Measurements from ENCODE around the gene S100A14.
"Not testable (repeated sequence)": the region's sequence is repeated elsewhere in the genome, so short reads cannot be mapped to it uniquely, and the experiment has no call there.

GRCh38 chr1:153583514-153583913 is 32.6 kb downstream of the S100A14 start:
- TF ChIP-seq RFX5 (IDR thresholded peaks at IDR 0.05; ENCODE audit: low read depth, low read length); POLR2A (IDR thresholded peaks at IDR 0.05; ENCODE audit: low read depth, low read length); CTCF (conservative IDR thresholded peaks at IDR 0.05; ENCODE audit: low read depth, low read length); USF2 (IDR thresholded peaks at IDR 0.05; ENCODE audit: low read depth, low read length); BHLHE40 (IDR thresholded peaks at IDR 0.05; ENCODE audit: low read depth, low read length); MAFK (IDR thresholded peaks at IDR 0.05; ENCODE audit: low read depth, low read length); MAZ (IDR thresholded peaks at IDR 0.05; ENCODE audit: borderline replicate concordance, low read depth, low read length); RAD21 (IDR thresholded peaks at IDR 0.05; ENCODE audit: low read length); FOS (IDR thresholded peaks at IDR 0.05; ENCODE audit: low read depth, low read length); RCOR1 (IDR thresholded peaks at IDR 0.05; ENCODE audit: insufficient replicate concordance, low read length): not testable (repeated sequence)
